ENCODE results near the gene RHOD. TPM values are rescaled to one million over a fixed set of nuclear protein-coding genes. Genes with fewer than 3 reads are reported as not detected.

RHOD gene
- total RNA-seq: under 1 TPM; 0.57 to 0.87 TPM

GRCh38 chr11:67056267-67057204, at the start of gene RHOD:
Gene RHOD (plus strand): TSS chr11:67056847. CDS start chr11:67056903, 56 bp downstream.
- CTCF ChIA-PET: interaction anchor here (7.6 kb wide), 1 partner anchor 15 kb away, joined by 81 read pairs; no protein-coding TSS in a partner anchor
- Mint-ChIP-seq H3K36me3 (no peaks in the 10 kb centered on the region), H3K4me1 (ENCODE audit: low read depth) (peaks cover 21% of the 10 kb centered on the region), H3K27ac (no peak within 1 kb of the TSS), H3K9me3 (no peaks in the 10 kb centered on the region), H3K27me3 (peaks cover 2% of the 10 kb centered on the region), H3K4me3 (peak within 1 kb of the TSS; percentile 70)
- intact Hi-C loops (cut with micrococcal nuclease): no loop called here
- peak; percentile 53 for DNase-seq
- POLR2A ChIA-PET: no interaction called here

GRCh38 chr11:67007126-67007525, 49.5 kb upstream of the RHOD start:
- no peak overlapping the region for H3K27ac Mint-ChIP-seq
- intact Hi-C loops (cut with micrococcal nuclease): no loop called here
- H3K4me3 Mint-ChIP-seq: no peak overlapping the region
- CTCF ChIA-PET: interaction anchor here (1.1 kb wide), 1 partner anchor 19 kb away, joined by 3 read pairs; no protein-coding TSS in a partner anchor
- POLR2A ChIA-PET: no interaction called here
- H3K27me3 Mint-ChIP-seq: no peaks in the 10 kb centered on the region
- no peaks in the 10 kb centered on the region for H3K9me3 Mint-ChIP-seq
- no peak for DNase-seq
- H3K4me1 Mint-ChIP-seq (ENCODE audit: low read depth): peaks cover 7% of the 10 kb centered on the region
- no peaks in the 10 kb centered on the region for H3K36me3 Mint-ChIP-seq

GRCh38 chr11:67010296-67010905, 46.2 kb upstream of the RHOD start:
- Mint-ChIP-seq H3K27ac (no peak overlapping the region), H3K36me3 (no peaks in the 10 kb centered on the region), H3K4me3 (no peak overlapping the region), H3K27me3 (peaks cover 3% of the 10 kb centered on the region), H3K9me3 (no peaks in the 10 kb centered on the region), H3K4me1 (ENCODE audit: low read depth) (peaks cover 7% of the 10 kb centered on the region)
- intact Hi-C loops (cut with micrococcal nuclease): no loop called here
- POLR2A ChIA-PET: no interaction called here
- CTCF ChIA-PET: no interaction called here
- DNase-seq: no peak

GRCh38 chr11:67013511-67014045, 43.1 kb upstream of the RHOD start:
- H3K27ac Mint-ChIP-seq: no peak overlapping the region
- POLR2A ChIA-PET: no interaction called here

GRCh38 chr11:67014343-67014742, 42.3 kb upstream of the RHOD start:
- DNase-seq: no peak
- Mint-ChIP-seq H3K27ac (no peak overlapping the region), H3K4me1 (ENCODE audit: low read depth) (no peaks in the 10 kb centered on the region), H3K4me3 (no peak overlapping the region), H3K36me3 (no peaks in the 10 kb centered on the region), H3K9me3 (peaks cover 4% of the 10 kb centered on the region), H3K27me3 (peaks cover 5% of the 10 kb centered on the region)
- ChIA-PET POLR2A (interaction anchor here (0.9 kb wide), 1 partner anchor 158 kb away, joined by 3 read pairs; no protein-coding TSS in a partner anchor), CTCF (no interaction called here)
- intact Hi-C loops (cut with micrococcal nuclease): no loop called here

More at GRCh38 chr11:67013511-67014045, 43.1 kb upstream of the RHOD start:
- Mint-ChIP-seq H3K4me3 (no peak overlapping the region), H3K4me1 (ENCODE audit: low read depth) (no peaks in the 10 kb centered on the region), H3K27me3 (peaks cover 3% of the 10 kb centered on the region), H3K36me3 (no peaks in the 10 kb centered on the region), H3K9me3 (no peaks in the 10 kb centered on the region)
- intact Hi-C loops (cut with micrococcal nuclease): no loop called here
- CTCF ChIA-PET: no interaction called here
- no peak for DNase-seq

- H3K4me3 Mint-ChIP-seq: no peak overlapping the region
- intact Hi-C loops (cut with micrococcal nuclease): no loop called here
- ChIA-PET CTCF (no interaction called here), POLR2A (interaction anchor here (0.9 kb wide), 1 partner anchor 159 kb away, joined by 3 read pairs; no protein-coding TSS in a partner anchor)
- no peaks in the 10 kb centered on the region for H3K36me3 Mint-ChIP-seq
- no peak for DNase-seq
- H3K27me3 Mint-ChIP-seq: peaks cover 5% of the 10 kb centered on the region
- peaks cover 4% of the 10 kb centered on the region for H3K9me3 Mint-ChIP-seq
- H3K27ac Mint-ChIP-seq: no peak overlapping the region
- H3K4me1 Mint-ChIP-seq (ENCODE audit: low read depth): no peaks in the 10 kb centered on the region
Observed at GRCh38 chr11:67015048-67015447, 41.6 kb upstream of the RHOD start.

- H3K4me3 Mint-ChIP-seq: no peak overlapping the region
- no peak overlapping the region for H3K27ac Mint-ChIP-seq
- ChIA-PET POLR2A (no interaction called here), CTCF (interaction anchor here (0.6 to 1.0 kb wide), 3 partner anchors 8 to 39 kb away, joined by 3 to 4 read pairs (median 3); no protein-coding TSS in a partner anchor)
- no peak for DNase-seq
- H3K27me3 Mint-ChIP-seq: peaks cover 10% of the 10 kb centered on the region
- H3K4me1 Mint-ChIP-seq (ENCODE audit: low read depth): peaks cover 3% of the 10 kb centered on the region
- peaks cover 4% of the 10 kb centered on the region for H3K9me3 Mint-ChIP-seq
- no peaks in the 10 kb centered on the region for H3K36me3 Mint-ChIP-seq
- intact Hi-C loops (cut with micrococcal nuclease): no loop called here
Observed at GRCh38 chr11:67016550-67016949, 40.1 kb upstream of the RHOD start.

- H3K36me3 Mint-ChIP-seq: no peaks in the 10 kb centered on the region
- peaks cover 4% of the 10 kb centered on the region for H3K9me3 Mint-ChIP-seq
- H3K27ac Mint-ChIP-seq: no peak overlapping the region
- POLR2A ChIA-PET: no interaction called here
- H3K4me1 Mint-ChIP-seq (ENCODE audit: low read depth): peaks cover 33% of the 10 kb centered on the region
- no peak overlapping the region for H3K4me3 Mint-ChIP-seq
- intact Hi-C loops (cut with micrococcal nuclease): no loop called here
- peaks cover 34% of the 10 kb centered on the region for H3K27me3 Mint-ChIP-seq
- DNase-seq: no peak
- CTCF ChIA-PET: interaction anchor here (0.8 to 2.5 kb wide), 3 partner anchors 63 to 636 kb away, joined by 3 to 7 read pairs (median 4); partner anchors contain the start of gene PC
Observed at GRCh38 chr11:67020949-67021348, 35.7 kb upstream of the RHOD start.

- POLR2A ChIA-PET: no interaction called here
- intact Hi-C loops (cut with micrococcal nuclease): no loop called here
Observed at GRCh38 chr11:67022341-67022933, 34.2 kb upstream of the RHOD start.

GRCh38 chr11:67022961-67023956, 33.4 kb upstream of the RHOD start, which contains the start of gene SYT12:
Gene SYT12 (plus strand): TSS chr11:67023134. CDS start chr11:67030145, 7,011 bp downstream.
- H3K27ac Mint-ChIP-seq: no peak within 1 kb of the TSS
- H3K4me3 Mint-ChIP-seq: peak within 1 kb of the TSS; percentile 10
- no peaks in the 10 kb centered on the region for H3K36me3 Mint-ChIP-seq
- POLR2A ChIA-PET: no interaction called here
- peaks cover 33% of the 10 kb centered on the region for H3K4me1 Mint-ChIP-seq (ENCODE audit: low read depth)
- intact Hi-C loops (cut with micrococcal nuclease): no loop called here
- CTCF ChIA-PET: interaction anchor here (1.4 to 2.5 kb wide), 2 partner anchors 10 to 181 kb away, joined by 3 to 7 read pairs; no protein-coding TSS in a partner anchor
- DNase-seq: peak; percentile 29
- peaks cover 4% of the 10 kb centered on the region for H3K9me3 Mint-ChIP-seq
- H3K27me3 Mint-ChIP-seq: peaks cover 34% of the 10 kb centered on the region

More at GRCh38 chr11:67022341-67022933, 34.2 kb upstream of the RHOD start:
- no peak for DNase-seq
- no peaks in the 10 kb centered on the region for H3K36me3 Mint-ChIP-seq
- peaks cover 34% of the 10 kb centered on the region for H3K27me3 Mint-ChIP-seq
- no peak overlapping the region for H3K27ac Mint-ChIP-seq
- H3K9me3 Mint-ChIP-seq: peaks cover 4% of the 10 kb centered on the region
- CTCF ChIA-PET: interaction anchor here (0.6 to 2.5 kb wide), 3 partner anchors 11 to 227 kb away, joined by 3 to 7 read pairs (median 3); no protein-coding TSS in a partner anchor
- peaks cover 33% of the 10 kb centered on the region for H3K4me1 Mint-ChIP-seq (ENCODE audit: low read depth)
- peak overlapping the region; percentile 8 for H3K4me3 Mint-ChIP-seq

- intact Hi-C loops (cut with micrococcal nuclease): no loop called here
- Mint-ChIP-seq H3K4me3 (no peak overlapping the region), H3K9me3 (peaks cover under 1% of the 10 kb centered on the region), H3K4me1 (ENCODE audit: low read depth) (peaks cover 33% of the 10 kb centered on the region), H3K27me3 (peaks cover 35% of the 10 kb centered on the region), H3K36me3 (no peaks in the 10 kb centered on the region), H3K27ac (no peak overlapping the region)
- ChIA-PET CTCF (interaction anchor here (1.4 kb wide), 1 partner anchor 9 kb away, joined by 3 read pairs; no protein-coding TSS in a partner anchor), POLR2A (no interaction called here)
- DNase-seq: no peak
Observed at GRCh38 chr11:67023957-67024353, 32.7 kb upstream of the RHOD start.

All from activated CD4-positive, alpha-beta memory T cell treated with anti-CD3 and anti-CD28 coated beads for 36 hours (primary cell).